CD8-positive, alpha-beta memory T cell (primary cell): ENCODE measurements around the gene CHRNB2. TPM values are rescaled to one million over a fixed set of nuclear protein-coding genes. Genes with fewer than 3 reads are reported as not detected.

ENCODE experiments used
- CTCF ChIA-PET: fragments of 350-600 bp; sonication (Branson Sonifier 250); formaldehyde crosslinking; loops from one replicate; lab custom pipeline; 2021; ENCODE audit warnings: antibody characterized with exemption; lab: Charles Lee
- POLR2A ChIA-PET: fragments of 350-600 bp; sonication (Branson Sonifier 250); formaldehyde crosslinking; loops from one replicate; lab custom pipeline; 2021; ENCODE audit warnings: antibody characterized with exemption; lab: Charles Lee
- DNase-seq, 5 donors: peaks; one replicate each; pipeline versions ENCODE4 v3.0.0 to v3.0.0-alpha.2; 2020 to 2022; ENCODE audit warnings: mixed read lengths in 1 of 5
- H3K27ac ChIP-seq: one replicate; pipeline ENCODE4 v1.7.0; 2013; ENCODE audit warnings: low read depth, mild to moderate bottlenecking, low read length, moderate library complexity
- H3K27me3 ChIP-seq: 2 replicates; pipeline ENCODE4 v1.7.0; 2013; ENCODE audit warnings: low read length, mild to moderate bottlenecking; ENCODE audit not compliant: insufficient read depth, poor library complexity, severe bottlenecking
- H3K36me3 ChIP-seq: 2 replicates; pipeline ENCODE4 v1.7.0; 2013; ENCODE audit warnings: mild to moderate bottlenecking, low read length, moderate library complexity; ENCODE audit not compliant: insufficient read depth
- H3K4me1 ChIP-seq: 2 replicates; pipeline ENCODE4 v1.7.0; 2013; ENCODE audit warnings: mild to moderate bottlenecking, low read length, moderate library complexity; ENCODE audit not compliant: insufficient read depth
- H3K4me3 ChIP-seq: 2 replicates; pipeline ENCODE4 v1.7.0; 2013; ENCODE audit warnings: mild to moderate bottlenecking, low read length
- H3K9me3 ChIP-seq: 2 replicates; pipeline ENCODE4 v1.7.0; 2013; ENCODE audit warnings: mild to moderate bottlenecking, low read length
- H3K27ac Mint-ChIP-seq, 8 donors: one replicate each; pipeline ENCODE4 v1.8.0; 2020 to 2021; ENCODE audit warnings: mixed read lengths in 8 of 8, mild to moderate bottlenecking in 6 of 8, inconsistent platforms in 3 of 8, moderate library complexity in 3 of 8
- H3K27me3 Mint-ChIP-seq, 2 donors: one replicate each; pipeline ENCODE4 v1.8.0; 2020 to 2021; ENCODE audit warnings: mixed read lengths in 2 of 2, mild to moderate bottlenecking in 1 of 2, moderate library complexity in 1 of 2
- H3K36me3 Mint-ChIP-seq, 3 donors: one replicate each; pipeline ENCODE4 v1.8.0; 2020 to 2021; ENCODE audit warnings: mixed read lengths in 3 of 3, inconsistent platforms in 1 of 3, mild to moderate bottlenecking in 1 of 3
- H3K4me1 Mint-ChIP-seq, 3 donors: one replicate each; pipeline ENCODE4 v1.8.0; 2020 to 2021; ENCODE audit warnings: mixed read lengths in 3 of 3, inconsistent platforms in 1 of 3, mild to moderate bottlenecking in 1 of 3
- H3K4me3 Mint-ChIP-seq, 7 donors: one replicate each; pipeline ENCODE4 v1.8.0; 2020 to 2021; ENCODE audit warnings: mixed read lengths in 7 of 7, mild to moderate bottlenecking in 6 of 7, moderate library complexity in 4 of 7, inconsistent platforms in 2 of 7
- H3K9me3 Mint-ChIP-seq, 5 donors: one replicate each; pipeline ENCODE4 v1.8.0; 2020 to 2022; ENCODE audit warnings: mixed read lengths in 5 of 5, mild to moderate bottlenecking in 3 of 5, moderate library complexity in 2 of 5, inconsistent platforms in 1 of 5
- polyA plus RNA-seq: library from polyadenylated mRNA; unstranded; fragments of 300-500 nt; fragmentation: Illumina TruSeq; gene quantifications from one replicate; pipeline ENCODE4 v1.2.3, GENCODE V29; 2021
- total RNA-seq, 2 experiments: library from RNA; stranded (reverse); gene quantifications; one replicate each; pipeline ENCODE4 v1.2.3, GENCODE V29; 2021

CHRNB2 gene
- total and polyA plus RNA-seq, 3 experiments from 2014 or later: 0.16 TPM; not detected in 2

DNA sequence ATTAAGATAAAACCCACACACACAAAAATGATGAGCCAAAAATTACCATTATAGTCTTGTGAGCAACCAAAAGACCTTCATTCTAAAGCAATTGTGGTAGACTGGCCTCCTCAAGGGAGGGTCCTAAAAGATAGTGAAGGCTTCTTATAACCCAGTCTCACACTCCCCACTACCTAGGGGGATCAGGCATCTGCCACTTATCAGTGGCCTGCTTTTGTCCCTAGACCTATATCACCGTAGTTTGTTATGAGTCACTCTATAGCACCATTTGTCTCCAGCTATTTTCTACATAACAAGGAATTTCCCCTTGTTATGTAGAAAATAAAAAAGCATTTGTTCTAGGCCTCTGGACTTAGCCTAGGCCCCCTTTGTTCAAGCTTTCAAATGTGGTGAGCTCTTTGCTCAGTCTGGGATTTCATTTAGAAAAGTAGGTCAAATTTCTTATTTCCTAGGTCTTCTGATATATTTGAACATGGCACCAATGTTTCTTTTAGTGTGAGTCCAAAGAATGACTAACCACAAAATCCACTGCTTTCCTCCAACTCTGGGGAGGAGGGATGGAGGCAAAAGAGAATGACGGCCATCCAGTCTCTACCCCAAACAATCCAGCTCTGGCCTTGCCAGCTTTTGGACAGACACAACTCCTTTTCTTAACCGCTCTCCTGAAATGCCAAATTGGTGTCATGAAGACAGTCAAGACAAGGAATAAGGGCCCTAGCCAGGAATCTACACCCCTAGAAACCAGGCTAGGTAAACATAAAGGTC, 31.5 kb downstream of the CHRNB2 start:
- Mint-ChIP-seq H3K36me3 (peaks cover 5 to 92% (median 21%) of the 10 kb centered on the region in 3 donors), H3K4me3 (no peak overlapping the region), H3K27ac (peak overlapping the region in 7 of 8 donors; percentile 15 to 81 (median 24))

DNA sequence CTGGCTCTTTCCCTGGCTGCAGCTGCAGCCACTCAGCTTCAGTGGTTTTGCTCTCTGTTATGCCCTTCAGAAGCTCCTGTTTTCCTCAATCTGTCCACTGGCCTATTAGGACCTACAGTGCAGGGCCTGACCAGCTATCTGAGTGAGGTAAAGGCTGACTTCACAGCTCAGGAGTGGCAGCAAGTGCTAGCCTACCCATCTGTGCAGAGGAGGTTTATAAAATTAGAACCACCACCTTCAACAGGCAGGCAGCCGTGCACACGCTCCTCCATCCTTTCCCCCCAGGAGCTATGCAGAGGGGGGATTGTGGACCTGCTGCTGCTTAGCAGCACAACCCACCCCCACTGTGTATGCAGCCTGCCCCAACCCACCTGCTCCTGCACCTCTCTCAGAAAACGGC, 32.1 kb downstream of the CHRNB2 start:
- Histone ChIP-seq H3K4me3 (no peak overlapping the region), H3K27ac (no peak overlapping the region), H3K27me3 (no peaks in the 10 kb centered on the region), H3K36me3 (peaks cover 73% of the 10 kb centered on the region), H3K4me1 (peaks cover 35% of the 10 kb centered on the region), H3K9me3 (no peaks in the 10 kb centered on the region)
- Mint-ChIP-seq H3K9me3 (no peaks in the 10 kb centered on the region), H3K27ac (peak overlapping the region in 7 of 8 donors; percentile 29 to 81 (median 51)), H3K27me3 (no peaks in the 10 kb centered on the region), H3K4me1 (peaks cover 46 to 61% (median 54%) of the 10 kb centered on the region in 3 donors), H3K4me3 (peak overlapping the region in 2 of 7 donors; percentile 20 to 28), H3K36me3 (peaks cover 5 to 91% (median 17%) of the 10 kb centered on the region in 3 donors)
- no peak for DNase-seq
- ChIA-PET POLR2A (no interaction called here), CTCF (interaction anchor here (1.0 to 2.6 kb wide), 2 partner anchors 8 to 40 kb away, joined by 3 to 8 read pairs; no protein-coding TSS in a partner anchor)

More for the DNA sequence above, 31.5 kb downstream of the CHRNB2 start:
- CTCF ChIA-PET: interaction anchor here (1.0 to 2.6 kb wide), 2 partner anchors 8 to 40 kb away, joined by 3 to 8 read pairs; no protein-coding TSS in a partner anchor
- no peaks in the 10 kb centered on the region for H3K9me3 ChIP-seq
- H3K27ac ChIP-seq: no peak overlapping the region
- no peak for DNase-seq
- POLR2A ChIA-PET: no interaction called here
- H3K4me1 Mint-ChIP-seq: peaks cover 40 to 55% (median 52%) of the 10 kb centered on the region in 3 donors
- H3K27me3 ChIP-seq: no peaks in the 10 kb centered on the region
- no peak overlapping the region for H3K4me3 ChIP-seq
- peaks cover 29% of the 10 kb centered on the region for H3K4me1 ChIP-seq
- H3K36me3 ChIP-seq: peaks cover 80% of the 10 kb centered on the region
- no peaks in the 10 kb centered on the region for H3K27me3 Mint-ChIP-seq
- H3K9me3 Mint-ChIP-seq: no peaks in the 10 kb centered on the region

DNA sequence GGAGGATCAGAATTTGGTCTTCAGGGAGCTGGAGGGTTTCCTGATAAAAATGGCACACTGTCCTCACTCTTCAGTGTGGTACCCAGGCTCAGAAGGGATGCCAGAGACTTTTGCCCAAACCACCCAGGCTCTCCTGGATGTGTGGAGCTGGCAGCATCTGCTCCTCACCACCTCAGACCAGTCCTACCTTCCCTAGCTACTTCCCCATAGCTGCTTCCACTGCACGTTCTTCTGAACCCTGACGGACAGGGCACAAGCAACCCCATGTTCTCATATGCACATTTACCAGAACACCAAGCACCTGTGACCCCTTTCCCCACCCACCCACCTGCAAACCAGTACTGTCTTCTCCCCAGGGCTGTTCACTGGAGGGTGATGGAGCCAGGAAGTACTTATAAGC, 35.7 kb downstream of the CHRNB2 start:
- H3K27ac ChIP-seq: no peak overlapping the region
- Mint-ChIP-seq H3K9me3 (no peaks in the 10 kb centered on the region), H3K27me3 (no peaks in the 10 kb centered on the region), H3K4me1 (peaks cover 72 to 92% (median 90%) of the 10 kb centered on the region in 3 donors), H3K4me3 (peak overlapping the region in 2 of 7 donors; percentile 32 to 37), H3K36me3 (peaks cover 0 to 81% (median 12%) of the 10 kb centered on the region in 3 donors), H3K27ac (peak overlapping the region in 7 of 8 donors; percentile 40 to 97 (median 74))
- DNase-seq: no peak
- CTCF ChIA-PET: interaction anchor here (0.8 kb wide), 1 partner anchor 24 kb away, joined by 4 read pairs; no protein-coding TSS in a partner anchor
- peaks cover 61% of the 10 kb centered on the region for H3K4me1 ChIP-seq
- H3K4me3 ChIP-seq: no peak overlapping the region
- H3K36me3 ChIP-seq: peaks cover 41% of the 10 kb centered on the region
- no peaks in the 10 kb centered on the region for H3K9me3 ChIP-seq
- no peaks in the 10 kb centered on the region for H3K27me3 ChIP-seq
- POLR2A ChIA-PET: no interaction called here

DNA sequence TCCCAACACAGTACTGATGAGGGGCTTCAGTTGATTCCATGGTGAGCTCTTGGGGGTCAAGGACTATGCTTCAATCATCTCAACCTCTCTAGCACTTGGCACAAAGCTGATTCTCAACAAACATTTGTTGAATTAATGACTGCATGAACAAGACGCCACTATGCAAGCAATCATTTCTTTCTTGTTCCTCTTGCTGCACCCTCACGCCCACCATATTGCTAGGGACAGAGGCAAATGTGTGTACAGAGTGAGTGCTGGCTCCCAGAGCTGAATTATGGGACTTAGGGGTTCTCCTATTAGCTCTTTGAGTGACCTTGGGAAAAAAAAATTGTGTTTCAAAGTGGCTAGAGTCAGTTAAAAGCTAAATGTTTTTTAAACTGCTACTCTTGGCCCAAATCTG, 38.0 kb downstream of the CHRNB2 start:
- no peaks in the 10 kb centered on the region for H3K9me3 ChIP-seq
- DNase-seq: no peak
- H3K4me1 ChIP-seq: peaks cover 79% of the 10 kb centered on the region
- H3K4me3 ChIP-seq: no peak overlapping the region
- Mint-ChIP-seq H3K27me3 (no peaks in the 10 kb centered on the region), H3K36me3 (peaks cover 0 to 64% (median 11%) of the 10 kb centered on the region in 3 donors), H3K9me3 (no peaks in the 10 kb centered on the region), H3K4me3 (peak overlapping the region; percentile 9 to 70 (median 57)), H3K4me1 (peaks cover 81 to 95% (median 92%) of the 10 kb centered on the region in 3 donors), H3K27ac (peak overlapping the region; percentile 61 to 97 (median 82))
- no peaks in the 10 kb centered on the region for H3K27me3 ChIP-seq
- H3K36me3 ChIP-seq: peaks cover 25% of the 10 kb centered on the region
- ChIA-PET CTCF (interaction anchor here (1.2 to 1.4 kb wide), 5 partner anchors 11 to 59 kb away, joined by 3 to 4 read pairs (median 3); no protein-coding TSS in a partner anchor), POLR2A (interaction anchor here (0.7 kb wide), 1 partner anchor 77 kb away, joined by 3 read pairs; no protein-coding TSS in a partner anchor)
- no peak overlapping the region for H3K27ac ChIP-seq

DNA sequence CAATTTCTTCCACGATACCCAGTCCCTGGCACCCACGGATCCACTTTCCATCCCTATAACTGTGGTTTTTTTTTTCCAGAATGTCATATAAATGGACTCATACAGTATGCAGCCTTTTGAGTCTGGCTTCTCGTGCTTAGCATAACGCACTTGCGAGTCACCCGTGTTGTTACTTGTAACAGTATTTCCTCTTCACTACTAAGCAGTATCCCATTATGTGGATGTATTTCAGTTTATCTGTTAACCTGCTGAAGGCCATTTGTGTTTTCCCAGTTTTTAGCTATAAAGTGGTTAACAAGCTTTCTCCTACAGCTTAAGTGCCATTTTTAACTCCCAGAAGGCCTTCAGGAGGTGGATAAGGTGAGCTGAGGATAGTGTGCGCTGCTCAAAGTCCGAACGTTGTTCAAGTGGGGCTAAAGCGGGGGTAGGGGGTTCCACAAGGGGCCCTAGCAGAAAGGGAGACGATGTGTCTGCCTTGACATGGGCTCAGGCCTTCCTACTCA, 39.6 kb downstream of the CHRNB2 start:
- peak overlapping the region; percentile 96 to 100 (median 99) for H3K4me3 Mint-ChIP-seq
- ChIA-PET POLR2A (no interaction called here), CTCF (interaction anchor here (1.0 to 1.1 kb wide), 2 partner anchors 8 to 336 kb away, joined by 3 read pairs; no protein-coding TSS in a partner anchor)
- H3K36me3 Mint-ChIP-seq: peaks cover 0 to 48% (median 5%) of the 10 kb centered on the region in 3 donors
- Histone ChIP-seq H3K27ac (peak overlapping the region; percentile 93), H3K9me3 (no peaks in the 10 kb centered on the region), H3K36me3 (peaks cover 9% of the 10 kb centered on the region), H3K4me1 (peaks cover 67% of the 10 kb centered on the region), H3K4me3 (peak overlapping the region; percentile 98), H3K27me3 (no peaks in the 10 kb centered on the region)
- DNase-seq: no peak
- no peaks in the 10 kb centered on the region for H3K27me3 Mint-ChIP-seq
- peak overlapping the region; percentile 97 to 100 (median 99) for H3K27ac Mint-ChIP-seq
- H3K9me3 Mint-ChIP-seq: no peaks in the 10 kb centered on the region
- H3K4me1 Mint-ChIP-seq: peaks cover 73 to 93% (median 91%) of the 10 kb centered on the region in 3 donors

DNA sequence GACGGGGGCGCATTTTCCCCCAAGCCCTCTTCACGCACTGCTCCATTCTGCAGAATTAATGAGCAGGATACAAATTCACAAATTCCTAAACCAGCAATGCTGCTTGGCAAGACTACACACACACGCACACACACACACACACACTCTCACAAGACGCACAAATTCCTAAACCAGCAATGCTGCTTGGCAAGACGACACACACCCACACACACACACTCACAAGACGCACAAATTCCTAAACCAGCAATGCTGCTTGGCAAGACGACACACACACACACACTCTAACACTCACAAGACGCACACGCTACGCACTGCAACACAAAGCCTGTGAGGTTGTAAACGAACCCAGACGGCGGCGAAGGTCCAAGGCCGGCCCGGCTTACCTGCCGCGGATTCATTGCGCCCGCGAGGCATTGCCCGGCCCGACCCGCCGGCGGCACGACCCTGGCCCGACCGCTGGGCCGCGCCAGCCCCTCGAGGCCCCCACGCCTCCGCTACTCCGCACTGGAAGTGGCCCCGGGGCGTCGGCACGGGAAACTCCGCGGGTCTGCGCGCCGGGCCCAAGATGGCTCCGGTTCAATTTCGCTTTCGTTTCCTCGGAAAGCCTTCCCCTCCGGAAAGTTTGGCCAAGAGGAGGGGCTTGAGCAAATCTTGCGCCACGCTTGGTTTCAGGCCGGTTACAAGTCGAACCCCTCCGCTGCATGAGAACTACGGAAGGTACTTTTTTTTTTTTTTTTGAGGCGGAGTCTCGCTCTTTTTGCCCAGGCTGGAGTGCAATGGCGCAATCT, 40.2 kb downstream of the CHRNB2 start, which contains the start of gene ADAR:
Gene ADAR (minus strand): TSS at position 578 of the 788 bp plus-strand sequence. CDS start 180 bp downstream, at position 398.
- peaks cover 69 to 87% (median 84%) of the 10 kb centered on the region in 3 donors for H3K4me1 Mint-ChIP-seq
- peak within 1 kb of the TSS; percentile 96 to 100 (median 99) for H3K4me3 Mint-ChIP-seq
- H3K4me3 ChIP-seq: peak within 1 kb of the TSS; percentile 98
- H3K9me3 Mint-ChIP-seq: no peaks in the 10 kb centered on the region
- no peaks in the 10 kb centered on the region for H3K27me3 ChIP-seq
- H3K27me3 Mint-ChIP-seq: no peaks in the 10 kb centered on the region
- H3K4me1 ChIP-seq: peaks cover 62% of the 10 kb centered on the region
- H3K36me3 Mint-ChIP-seq: peaks cover 0 to 43% (median 5%) of the 10 kb centered on the region in 3 donors
- peaks cover 6% of the 10 kb centered on the region for H3K36me3 ChIP-seq
- ChIA-PET POLR2A (interaction anchor here (0.6 to 3.4 kb wide), 2 partner anchors 15 to 19 kb away, joined by 5 to 26 read pairs; no protein-coding TSS in a partner anchor), CTCF (interaction anchor here (0.7 to 1.5 kb wide), 8 partner anchors 9 to 348 kb away, joined by 3 to 5 read pairs (median 3); no protein-coding TSS in a partner anchor)
- peak within 1 kb of the TSS; percentile 97 to 100 (median 99) for H3K27ac Mint-ChIP-seq
- peak within 1 kb of the TSS; percentile 93 for H3K27ac ChIP-seq
- DNase-seq: peak; percentile 80 to 94 (median 89)
- no peaks in the 10 kb centered on the region for H3K9me3 ChIP-seq
